ENCODE data around the gene PRPF31. TPM values are rescaled to one million over a fixed set of nuclear protein-coding genes. Genes with fewer than 3 reads are reported as not detected.

PRPF31 gene
- total RNA-seq, 1 donor = 46.7 TPM

DNA sequence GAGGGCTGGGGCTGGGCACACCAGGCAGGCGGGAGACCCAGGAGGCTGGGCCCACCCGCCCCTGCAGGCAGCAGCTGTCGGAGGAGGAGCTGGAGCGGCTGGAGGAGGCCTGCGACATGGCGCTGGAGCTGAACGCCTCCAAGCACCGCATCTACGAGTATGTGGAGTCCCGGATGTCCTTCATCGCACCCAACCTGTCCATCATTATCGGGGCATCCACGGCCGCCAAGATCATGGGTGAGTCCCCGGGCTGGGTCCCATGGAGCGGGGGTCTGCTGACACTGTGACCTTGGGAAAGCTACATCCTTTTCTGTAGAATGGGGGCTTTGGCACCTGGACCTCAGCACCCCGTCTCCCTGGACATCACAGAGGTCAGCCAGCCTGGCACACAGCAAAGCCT is 8.1 kb downstream of the PRPF31 start:
- H3K27ac ChIP-seq (ENCODE audit: low read depth, low read length) = no peak overlapping the region
- no peak for DNase-seq (ENCODE audit: insufficient read length, low spot score, missing footprints)
- TF ChIP-seq, protein P1, sequence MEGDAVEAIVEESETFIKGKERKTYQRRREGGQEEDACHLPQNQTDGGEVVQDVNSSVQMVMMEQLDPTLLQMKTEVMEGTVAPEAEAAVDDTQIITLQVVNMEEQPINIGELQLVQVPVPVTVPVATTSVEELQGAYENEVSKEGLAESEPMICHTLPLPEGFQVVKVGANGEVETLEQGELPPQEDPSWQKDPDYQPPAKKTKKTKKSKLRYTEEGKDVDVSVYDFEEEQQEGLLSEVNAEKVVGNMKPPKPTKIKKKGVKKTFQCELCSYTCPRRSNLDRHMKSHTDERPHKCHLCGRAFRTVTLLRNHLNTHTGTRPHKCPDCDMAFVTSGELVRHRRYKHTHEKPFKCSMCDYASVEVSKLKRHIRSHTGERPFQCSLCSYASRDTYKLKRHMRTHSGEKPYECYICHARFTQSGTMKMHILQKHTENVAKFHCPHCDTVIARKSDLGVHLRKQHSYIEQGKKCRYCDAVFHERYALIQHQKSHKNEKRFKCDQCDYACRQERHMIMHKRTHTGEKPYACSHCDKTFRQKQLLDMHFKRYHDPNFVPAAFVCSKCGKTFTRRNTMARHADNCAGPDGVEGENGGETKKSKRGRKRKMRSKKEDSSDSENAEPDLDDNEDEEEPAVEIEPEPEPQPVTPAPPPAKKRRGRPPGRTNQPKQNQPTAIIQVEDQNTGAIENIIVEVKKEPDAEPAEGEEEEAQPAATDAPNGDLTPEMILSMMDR (IDR thresholded peaks at IDR 0.05; ENCODE audit: extremely low read depth, low read depth, low read length) = no peak
- H3K9me3 ChIP-seq (ENCODE audit: low read depth, low read length) = no peaks in the 10 kb centered on the region
- H3K4me2 ChIP-seq (ENCODE audit: insufficient read depth, low read length) = no peak overlapping the region
- H3K4me3 ChIP-seq (ENCODE audit: insufficient read depth, low read length) = no peak overlapping the region
- H3K4me1 ChIP-seq (ENCODE audit: insufficient read depth, low read length) = no peaks in the 10 kb centered on the region
- no peak overlapping the region for H2AFZ ChIP-seq (ENCODE audit: low read length)
- no peaks in the 10 kb centered on the region for H3K27me3 ChIP-seq (ENCODE audit: insufficient read depth, low read length)
- no peaks in the 10 kb centered on the region for H4K20me1 ChIP-seq (ENCODE audit: insufficient read depth, low read length)
- peaks cover 46% of the 10 kb centered on the region for H3K36me3 ChIP-seq (ENCODE audit: insufficient read depth, low read length)
- no peaks in the 10 kb centered on the region for H3K79me2 ChIP-seq (ENCODE audit: insufficient read depth, low read length)

DNA sequence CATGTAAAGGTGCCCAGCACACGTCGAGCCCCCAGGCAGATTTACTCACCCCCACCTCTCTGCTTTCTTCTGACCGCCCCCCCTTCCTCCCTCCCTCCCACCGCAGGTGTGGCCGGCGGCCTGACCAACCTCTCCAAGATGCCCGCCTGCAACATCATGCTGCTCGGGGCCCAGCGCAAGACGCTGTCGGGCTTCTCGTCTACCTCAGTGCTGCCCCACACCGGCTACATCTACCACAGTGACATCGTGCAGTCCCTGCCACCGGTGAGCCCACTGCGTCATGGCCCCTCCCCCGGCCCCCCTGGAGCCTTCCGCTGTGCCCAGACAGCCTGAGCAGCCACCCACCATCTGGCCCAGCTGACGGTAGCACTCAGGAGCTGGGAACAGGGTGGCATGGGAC is 8.8 kb downstream of the PRPF31 start:
- Histone ChIP-seq H3K79me2 (ENCODE audit: insufficient read depth, low read length) (no peaks in the 10 kb centered on the region), H3K4me2 (ENCODE audit: insufficient read depth, low read length) (no peak overlapping the region), H3K36me3 (ENCODE audit: insufficient read depth, low read length) (peaks cover 47% of the 10 kb centered on the region), H3K4me1 (ENCODE audit: insufficient read depth, low read length) (no peaks in the 10 kb centered on the region), H3K27ac (ENCODE audit: low read depth, low read length) (no peak overlapping the region), H3K9me3 (ENCODE audit: low read depth, low read length) (no peaks in the 10 kb centered on the region), H4K20me1 (ENCODE audit: insufficient read depth, low read length) (no peaks in the 10 kb centered on the region), H3K4me3 (ENCODE audit: insufficient read depth, low read length) (no peak overlapping the region), H2AFZ (ENCODE audit: low read length) (no peak overlapping the region), H3K27me3 (ENCODE audit: insufficient read depth, low read length) (no peaks in the 10 kb centered on the region)
- no peak for DNase-seq (ENCODE audit: insufficient read length, low spot score, missing footprints)
- TF ChIP-seq, protein P1 (IDR thresholded peaks at IDR 0.05; ENCODE audit: extremely low read depth, low read depth, low read length) = no peak

DNA sequence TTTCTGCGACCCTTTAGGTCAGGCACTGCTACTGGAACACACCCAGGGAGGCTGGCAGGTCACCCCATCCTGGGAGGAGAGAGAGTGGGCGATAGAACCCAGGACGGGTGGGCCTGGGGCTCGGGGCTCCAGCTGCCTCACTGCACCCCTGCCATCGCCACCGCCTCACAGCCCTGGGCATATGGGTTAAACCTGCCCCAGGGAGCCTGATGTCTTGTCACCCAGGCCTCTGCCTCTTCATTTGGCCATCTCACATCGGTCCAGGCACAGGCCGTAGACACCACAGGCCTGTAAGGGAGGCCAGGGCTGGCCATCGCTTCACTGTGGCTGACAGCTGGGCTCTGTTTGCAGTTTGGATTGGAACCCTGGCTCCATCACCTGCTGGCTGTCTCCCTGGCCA is 10.2 kb downstream of the PRPF31 start:
- TF ChIP-seq, protein P1 (IDR thresholded peaks at IDR 0.05; ENCODE audit: extremely low read depth, low read depth, low read length) = no peak

DNA sequence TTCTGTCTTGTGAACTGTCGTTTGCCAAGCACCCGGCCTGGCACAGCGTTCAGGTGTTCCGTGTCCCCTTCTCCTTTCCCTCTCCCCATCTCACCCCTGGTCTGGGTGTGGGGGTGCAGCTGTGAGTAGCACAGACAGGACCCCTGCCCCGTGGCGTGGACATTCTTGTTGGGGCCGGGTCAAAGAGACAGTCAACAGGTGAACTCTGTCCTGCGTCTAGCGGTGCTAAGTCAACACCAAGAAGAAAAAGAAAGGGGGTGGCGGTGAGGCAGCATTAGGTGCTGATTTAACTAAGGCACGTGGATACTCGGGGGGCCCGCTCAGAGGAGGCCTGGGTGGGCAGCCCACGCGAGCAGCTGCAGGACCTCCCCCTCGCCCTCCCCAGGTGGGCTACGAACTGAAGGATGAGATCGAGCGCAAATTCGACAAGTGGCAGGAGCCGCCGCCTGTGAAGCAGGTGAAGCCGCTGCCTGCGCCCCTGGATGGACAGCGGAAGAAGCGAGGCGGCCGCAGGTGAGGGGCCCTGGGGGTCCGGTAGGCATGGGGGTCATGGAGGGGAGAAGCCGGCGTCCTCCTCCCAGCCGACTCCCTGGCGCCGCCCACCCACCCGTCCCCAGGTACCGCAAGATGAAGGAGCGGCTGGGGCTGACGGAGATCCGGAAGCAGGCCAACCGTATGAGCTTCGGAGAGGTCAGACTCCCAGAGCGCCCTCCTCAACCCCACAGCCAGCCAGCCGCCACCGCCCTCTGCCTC is 12.3 kb downstream of the PRPF31 start:
- Histone ChIP-seq H3K36me3 (ENCODE audit: insufficient read depth, low read length) (peaks cover 44% of the 10 kb centered on the region), H3K4me3 (ENCODE audit: insufficient read depth, low read length) (no peak overlapping the region)
- DNase-seq (ENCODE audit: insufficient read length, low spot score, missing footprints) = no peak

More for the DNA sequence above, 10.2 kb downstream of the PRPF31 start:
- Histone ChIP-seq H3K27ac (ENCODE audit: low read depth, low read length) (no peak overlapping the region), H3K4me3 (ENCODE audit: insufficient read depth, low read length) (no peak overlapping the region), H2AFZ (ENCODE audit: low read length) (no peak overlapping the region), H3K4me1 (ENCODE audit: insufficient read depth, low read length) (no peaks in the 10 kb centered on the region), H4K20me1 (ENCODE audit: insufficient read depth, low read length) (no peaks in the 10 kb centered on the region), H3K36me3 (ENCODE audit: insufficient read depth, low read length) (peaks cover 44% of the 10 kb centered on the region), H3K27me3 (ENCODE audit: insufficient read depth, low read length) (no peaks in the 10 kb centered on the region), H3K79me2 (ENCODE audit: insufficient read depth, low read length) (no peaks in the 10 kb centered on the region), H3K4me2 (ENCODE audit: insufficient read depth, low read length) (no peak overlapping the region), H3K9me3 (ENCODE audit: low read depth, low read length) (no peaks in the 10 kb centered on the region)
- DNase-seq (ENCODE audit: insufficient read length, low spot score, missing footprints) = no peak

More for the DNA sequence above, 12.3 kb downstream of the PRPF31 start:
- Histone ChIP-seq H4K20me1 (ENCODE audit: insufficient read depth, low read length) (no peaks in the 10 kb centered on the region), H3K9me3 (ENCODE audit: low read depth, low read length) (no peaks in the 10 kb centered on the region), H3K4me1 (ENCODE audit: insufficient read depth, low read length) (no peaks in the 10 kb centered on the region), H3K4me2 (ENCODE audit: insufficient read depth, low read length) (no peak overlapping the region), H3K79me2 (ENCODE audit: insufficient read depth, low read length) (no peaks in the 10 kb centered on the region), H2AFZ (ENCODE audit: low read length) (no peak overlapping the region), H3K27ac (ENCODE audit: low read depth, low read length) (no peak overlapping the region), H3K27me3 (ENCODE audit: insufficient read depth, low read length) (no peaks in the 10 kb centered on the region)
- TF ChIP-seq, protein P1 (IDR thresholded peaks at IDR 0.05; ENCODE audit: extremely low read depth, low read depth, low read length) = no peak
